ENCODE results near the gene MEP1B. TPM values are rescaled to one million over a fixed set of nuclear protein-coding genes. Genes with fewer than 3 reads are reported as not detected.

The MEP1B gene
- 0.25 TPM in 1 of 2 replicates, not detected in the other for total RNA-seq

DNA sequence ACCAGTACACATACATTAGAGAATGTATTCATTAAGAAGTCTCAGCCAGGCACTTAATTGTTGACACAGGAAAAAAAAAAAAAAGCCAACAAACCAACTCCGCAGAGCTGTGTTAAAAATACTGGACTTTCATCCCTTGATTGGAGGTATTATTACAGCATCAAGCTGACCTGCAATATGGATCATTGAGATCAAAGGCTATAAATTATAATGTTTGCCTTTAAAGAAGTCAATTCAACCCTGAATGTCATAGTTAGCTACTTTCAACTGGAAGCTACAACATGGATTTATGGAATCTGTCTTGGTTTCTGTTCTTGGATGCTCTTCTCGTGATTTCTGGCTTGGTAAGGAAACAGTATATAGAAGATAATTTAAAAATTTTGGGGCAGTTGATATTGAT is at the start of gene MEP1B:
Gene MEP1B (plus strand): TSS at position 250 of the 400 bp plus-strand sequence. CDS start 32 bp downstream, at position 282.

Other genes starting within 250 kb of the MEP1B start
- 35.5 and 68.9 TPM in 2 replicates for gene TRAPPC8, start 246.9 kb upstream of the MEP1B start, total RNA-seq
- 4.8 and 6.5 TPM in 2 replicates for gene RNF125, start 171.2 kb upstream of the MEP1B start, total RNA-seq
- 26.1 and 29.8 TPM in 2 replicates for gene RNF138, start 98.2 kb upstream of the MEP1B start, total RNA-seq

All from bladder microvascular endothelial cell (primary cell).